HG02884 (cell line): Measurements from ENCODE around the gene WWTR1.

Source experiments
- ATAC-seq: cut with Tn5 transposase; IDR thresholded peaks from one replicate; pipeline ENCODE4 v1.9.1; 2021; ENCODE audit warnings: mild to moderate bottlenecking, moderate library complexity; ENCODE audit not compliant: unreplicated experiment

Gene WWTR1

GRCh38 chr3:149475451-149476060, 182.3 kb downstream of the WWTR1 start:
- ATAC-seq: no peak

GRCh38 chr3:149474250-149474817, 183.5 kb downstream of the WWTR1 start, which contains the start of gene TM4SF4:
TSS of gene TM4SF4 (plus strand) at chr3:149474697. CDS start at chr3:149474878, 181 bp downstream.
- ATAC-seq: no peak

GRCh38 chr3:149473357-149474249, 184.2 kb downstream of the WWTR1 start:
- no peak for ATAC-seq

GRCh38 chr3:149472030-149472797, 185.6 kb downstream of the WWTR1 start:
- no peak for ATAC-seq

- no peak for ATAC-seq
Observed at GRCh38 chr3:149470381-149470780, 187.4 kb downstream of the WWTR1 start.

- peak; percentile 92 for ATAC-seq
Observed at GRCh38 chr3:149468504-149469212, 189.2 kb downstream of the WWTR1 start.
